Mesothelial cell of epicardium (in vitro differentiated cells): ENCODE measurements around the gene ZFP36L1. TPM values are rescaled to one million over a fixed set of nuclear protein-coding genes. Genes with fewer than 3 reads are reported as not detected.
A peak's percentile ranks its signal among the peaks of the same experiment; 100 is the strongest.
"Not testable (repeated sequence)": the region's sequence is repeated elsewhere in the genome, so short reads cannot be mapped to it uniquely, and the experiment has no call there.

Experiments
- DNase-seq, 2 experiments: peaks; one replicate each; pipeline ENCODE4 v3.0.0; 2021; ENCODE audit warnings: low spot score in 2 of 2; ENCODE audit not compliant: unreplicated experiment in 2 of 2
- H3K27ac Mint-ChIP-seq: 2 replicates; pipeline ENCODE4 v1.8.0; 2021; ENCODE audit warnings: mixed read lengths
- H3K27me3 Mint-ChIP-seq: 2 replicates; pipeline ENCODE4 v1.8.0; 2021; ENCODE audit warnings: low read depth, mixed read lengths
- H3K36me3 Mint-ChIP-seq: 2 replicates; pipeline ENCODE4 v1.8.0; 2021; ENCODE audit warnings: mixed read lengths
- H3K4me1 Mint-ChIP-seq: 2 replicates; pipeline ENCODE4 v1.8.0; 2021; ENCODE audit warnings: mixed read lengths
- H3K4me3 Mint-ChIP-seq: 2 replicates; pipeline ENCODE4 v1.8.0; 2021; ENCODE audit warnings: mild to moderate bottlenecking, moderate library complexity, mixed read lengths
- H3K9me3 Mint-ChIP-seq: 2 replicates; pipeline ENCODE4 v1.8.0; 2021; ENCODE audit warnings: mixed read lengths
- CTCF ChIP-seq: fragments of 200-600 bp; sonication (generic); IDR thresholded peaks from one replicate; pipeline ENCODE4 v1.5.0; 2021; ENCODE audit warnings: antibody characterized with exemption; ENCODE audit not compliant: unreplicated experiment
- total RNA-seq: library from RNA; stranded (reverse); gene quantifications from 3 replicates; pipeline ENCODE4 v1.2.1, GENCODE V29; 2021

The ZFP36L1 gene
- total RNA-seq, 1 donor from 2014 or later: 377 TPM

- Mint-ChIP-seq H3K27me3 (no peaks in the 10 kb centered on the region), H3K4me3 (no peak overlapping the region), H3K4me1 (peaks cover 23% of the 10 kb centered on the region), H3K27ac (no peak overlapping the region), H3K36me3 (no peaks in the 10 kb centered on the region), H3K9me3 (no peaks in the 10 kb centered on the region)
- no peak for DNase-seq
- TF ChIP-seq CTCF: no peak
These were observed 25.6 kb downstream of the ZFP36L1 start for GRCh38 chr14:68767248-68767645.

- Mint-ChIP-seq H3K27ac (no peak overlapping the region), H3K4me1 (peaks cover 26% of the 10 kb centered on the region)
- TF ChIP-seq CTCF: no peak
These were observed 26.3 kb downstream of the ZFP36L1 start for GRCh38 chr14:68766299-68767247.

GRCh38 chr14:68763843-68764242 is 29.0 kb downstream of the ZFP36L1 start:
- DNase-seq, H3K4me3 Mint-ChIP-seq, H3K27me3 Mint-ChIP-seq, H3K36me3 Mint-ChIP-seq, H3K9me3 Mint-ChIP-seq: not testable (repeated sequence)
- H3K27ac Mint-ChIP-seq: peak overlapping the region; percentile 87
- H3K4me1 Mint-ChIP-seq: peaks cover 48% of the 10 kb centered on the region

More at GRCh38 chr14:68766299-68767247, 26.3 kb downstream of the ZFP36L1 start:
- no peak for DNase-seq
- H3K36me3 Mint-ChIP-seq: no peaks in the 10 kb centered on the region
- H3K4me3 Mint-ChIP-seq: no peak overlapping the region
- H3K27me3 Mint-ChIP-seq: no peaks in the 10 kb centered on the region
- no peaks in the 10 kb centered on the region for H3K9me3 Mint-ChIP-seq

- TF ChIP-seq CTCF: no peak
- Mint-ChIP-seq H3K27me3 (no peaks in the 10 kb centered on the region), H3K27ac (peak overlapping the region; percentile 87), H3K9me3 (no peaks in the 10 kb centered on the region), H3K4me3 (no peak overlapping the region), H3K36me3 (no peaks in the 10 kb centered on the region), H3K4me1 (peaks cover 52% of the 10 kb centered on the region)
- DNase-seq: peak; percentile 50 to 67
These were observed 29.7 kb downstream of the ZFP36L1 start for GRCh38 chr14:68762953-68763764.

- peaks cover 68% of the 10 kb centered on the region for H3K4me1 Mint-ChIP-seq
These were observed 31.5 kb downstream of the ZFP36L1 start for GRCh38 chr14:68761391-68761790.

More at GRCh38 chr14:68761391-68761790, 31.5 kb downstream of the ZFP36L1 start:
- no peaks in the 10 kb centered on the region for H3K36me3 Mint-ChIP-seq
- peak overlapping the region; percentile 43 for H3K27ac Mint-ChIP-seq
- H3K27me3 Mint-ChIP-seq: no peaks in the 10 kb centered on the region
- H3K9me3 Mint-ChIP-seq: no peaks in the 10 kb centered on the region
- no peak overlapping the region for H3K4me3 Mint-ChIP-seq
- DNase-seq: no peak
- no peak for TF ChIP-seq CTCF
